Mononuclear cell (primary cell): ENCODE data around the gene MS4A8. TPM values are rescaled to one million over a fixed set of nuclear protein-coding genes. Genes with fewer than 3 reads are reported as not detected.
"Not testable (repeated sequence)": the region's sequence is repeated elsewhere in the genome, so short reads cannot be mapped to it uniquely, and the experiment has no call there.

Experiments used
- H3K27me3 ChIP-seq: 2 replicates; pipeline ENCODE4 v1.6.0; 2011; ENCODE audit warnings: low read length, control low read depth; ENCODE audit not compliant: insufficient read depth
- H3K4me1 ChIP-seq: 2 replicates; pipeline ENCODE4 v1.5.1; 2011; ENCODE audit warnings: mild to moderate bottlenecking, low read length, control low read depth; ENCODE audit not compliant: insufficient read depth
- H3K4me3 ChIP-seq: 2 replicates; pipeline ENCODE4 v1.5.1; 2011; ENCODE audit warnings: mild to moderate bottlenecking, low read length, moderate library complexity
- H3K9me3 ChIP-seq: 2 replicates; pipeline ENCODE4 v1.5.1; 2011; ENCODE audit warnings: low read depth, mild to moderate bottlenecking, control low read depth, low read length
- total RNA-seq: library from RNA; depleted of rRNA; stranded (reverse); fragments of >200 nt; gene quantifications from one replicate; pipeline ENCODE4 v1.2.3, GENCODE V29; 2012

The MS4A8 gene
- total RNA-seq, 1 donor: not detected

- H3K4me3 ChIP-seq: no peak overlapping the region
- H3K27me3 ChIP-seq: no peaks in the 10 kb centered on the region
- no peaks in the 10 kb centered on the region for H3K4me1 ChIP-seq
- H3K9me3 ChIP-seq: no peaks in the 10 kb centered on the region
Measured at GRCh38 chr11:60711276-60711675, 11.9 kb downstream of the MS4A8 start.

- H3K27me3 ChIP-seq, H3K4me3 ChIP-seq, H3K9me3 ChIP-seq, H3K4me1 ChIP-seq: not testable (repeated sequence)
Measured at GRCh38 chr11:60713423-60713822, 14.0 kb downstream of the MS4A8 start.

DNA sequence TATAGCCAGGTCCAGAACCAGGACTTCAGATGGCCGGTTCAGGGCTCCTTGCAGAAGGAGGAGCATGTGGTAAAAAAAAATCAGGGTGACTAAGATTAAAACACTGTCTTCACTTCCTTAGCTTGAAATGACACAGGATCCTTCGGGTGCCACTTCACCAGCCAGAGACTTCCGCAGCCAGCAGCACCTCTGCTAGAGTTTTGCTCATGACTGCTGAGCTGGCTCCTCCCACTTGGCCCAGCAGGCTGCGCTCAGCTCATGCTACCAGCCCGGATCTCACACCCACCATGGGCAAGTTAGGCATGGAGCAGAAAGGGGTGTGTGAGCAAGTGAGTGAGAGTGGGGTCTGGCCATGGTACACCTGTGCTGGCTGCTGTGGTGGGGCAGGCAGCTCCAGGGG, 18.5 kb downstream of the MS4A8 start:
- H3K9me3 ChIP-seq: no peaks in the 10 kb centered on the region
- H3K4me1 ChIP-seq: no peaks in the 10 kb centered on the region
- H3K27me3 ChIP-seq: no peaks in the 10 kb centered on the region
- no peak overlapping the region for H3K4me3 ChIP-seq

DNA sequence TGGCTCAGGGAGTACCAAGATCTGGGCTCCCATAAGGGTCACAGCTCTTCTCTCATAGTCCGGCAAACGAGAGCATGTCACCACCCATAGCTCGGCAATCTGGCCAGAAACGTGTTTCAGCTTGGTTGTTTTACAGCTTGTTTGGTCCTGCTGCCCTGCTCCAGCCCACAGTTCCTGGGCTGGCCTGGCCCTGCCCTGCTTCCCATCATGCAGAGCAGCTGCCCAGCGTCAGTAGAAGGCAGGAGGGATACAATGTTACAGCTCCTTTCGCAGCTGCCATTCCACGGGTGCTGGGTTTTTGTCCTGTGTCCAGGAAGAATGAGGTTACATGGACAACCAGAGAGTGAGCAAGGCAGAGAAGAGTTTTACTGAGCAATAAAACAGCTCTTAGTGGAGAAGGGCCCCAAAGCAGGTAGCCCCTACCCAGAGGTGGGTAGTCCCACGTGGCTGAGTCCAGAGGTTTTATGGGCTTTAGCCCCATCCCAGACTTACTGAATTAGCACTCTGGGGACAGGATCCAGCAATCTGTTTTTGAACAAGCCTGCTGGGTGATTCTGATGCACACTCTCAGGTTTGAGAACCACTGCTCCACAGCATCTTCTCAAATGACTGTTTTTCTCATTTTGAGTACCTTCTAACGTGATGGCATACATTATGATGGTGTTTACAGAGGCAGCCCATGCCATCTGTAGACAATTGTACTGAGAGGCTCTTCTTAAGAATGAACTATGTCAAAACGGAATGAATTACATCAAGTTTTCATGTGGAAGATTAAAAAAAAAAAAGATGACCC, 19.3 kb downstream of the MS4A8 start:
- no peaks in the 10 kb centered on the region for H3K27me3 ChIP-seq
- no peaks in the 10 kb centered on the region for H3K9me3 ChIP-seq
- no peaks in the 10 kb centered on the region for H3K4me1 ChIP-seq
- no peak overlapping the region for H3K4me3 ChIP-seq

DNA sequence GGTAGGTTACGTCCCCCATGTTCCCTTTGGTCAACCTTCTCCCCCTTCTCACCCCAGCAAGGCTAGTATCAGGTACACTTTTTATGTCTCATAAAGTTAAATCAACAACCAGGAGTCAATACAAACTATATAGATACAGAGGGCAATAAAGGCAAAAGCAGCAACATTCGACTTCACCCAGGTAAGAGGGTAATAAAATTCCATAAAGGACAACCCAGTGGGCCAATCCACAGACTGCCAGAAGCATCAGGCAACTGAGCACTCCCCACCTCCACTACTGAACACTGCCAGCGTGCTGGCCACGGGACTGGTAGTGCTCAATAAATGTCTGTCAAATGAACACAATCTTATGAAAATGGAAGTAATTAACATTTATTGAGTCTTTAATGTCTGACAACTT, 20.0 kb downstream of the MS4A8 start:
- Histone ChIP-seq H3K4me3 (no peak overlapping the region), H3K27me3 (no peaks in the 10 kb centered on the region), H3K4me1 (no peaks in the 10 kb centered on the region), H3K9me3 (no peaks in the 10 kb centered on the region)

DNA sequence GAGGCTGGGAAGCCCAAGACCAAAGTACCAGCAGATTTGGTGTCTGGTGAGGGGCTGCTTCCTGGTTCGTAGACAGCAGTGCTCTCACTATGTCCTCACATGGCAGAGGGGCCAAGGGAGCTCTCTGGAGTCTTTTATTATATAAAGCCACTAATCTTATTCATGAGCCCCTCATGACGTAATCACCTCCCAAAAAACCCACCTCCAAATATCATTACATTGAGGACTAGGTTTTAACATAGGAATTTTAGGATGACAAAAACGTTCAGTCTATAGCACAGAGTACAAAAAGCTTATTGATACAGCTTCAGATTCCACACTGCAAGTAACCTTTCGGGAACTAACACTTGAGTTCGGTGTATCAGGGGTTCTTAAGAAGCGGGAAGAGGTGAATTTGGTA, 21.0 kb downstream of the MS4A8 start:
- H3K4me3 ChIP-seq: no peak overlapping the region
- no peaks in the 10 kb centered on the region for H3K4me1 ChIP-seq
- no peaks in the 10 kb centered on the region for H3K27me3 ChIP-seq

GRCh38 chr11:60724420-60724819, 25.0 kb downstream of the MS4A8 start, which contains the start of gene MS4A18:
TSS of gene MS4A18 (plus strand) at chr11:60724720.
- Histone ChIP-seq H3K4me3 (no peak within 1 kb of the TSS), H3K9me3 (no peaks in the 10 kb centered on the region), H3K4me1 (no peaks in the 10 kb centered on the region), H3K27me3 (no peaks in the 10 kb centered on the region)

More for the DNA sequence above, 21.0 kb downstream of the MS4A8 start:
- no peaks in the 10 kb centered on the region for H3K9me3 ChIP-seq

DNA sequence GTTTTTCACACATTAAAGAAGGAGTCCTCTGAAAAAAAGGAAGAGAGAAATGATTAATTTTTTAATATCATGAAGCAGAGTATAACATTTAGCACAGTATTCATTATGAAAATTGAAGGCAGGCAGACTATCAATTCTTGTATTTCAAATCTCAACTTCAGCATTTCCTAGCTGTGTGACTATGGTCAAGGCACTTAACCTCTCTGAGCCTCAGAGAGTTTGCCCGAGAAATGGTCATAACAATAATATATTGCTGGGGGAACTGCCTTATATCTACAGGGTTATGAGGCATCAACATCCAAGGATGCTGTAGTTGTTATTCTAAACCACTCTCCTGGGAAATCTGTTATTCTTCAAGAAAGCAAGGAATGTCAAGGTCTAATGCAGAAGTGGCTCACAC, 26.2 kb downstream of the MS4A8 start:
- Histone ChIP-seq H3K4me3 (no peak overlapping the region), H3K4me1 (no peaks in the 10 kb centered on the region), H3K9me3 (no peaks in the 10 kb centered on the region), H3K27me3 (no peaks in the 10 kb centered on the region)

- no peaks in the 10 kb centered on the region for H3K9me3 ChIP-seq
Measured at GRCh38 chr11:60731586-60731985, 32.2 kb downstream of the MS4A8 start.

DNA sequence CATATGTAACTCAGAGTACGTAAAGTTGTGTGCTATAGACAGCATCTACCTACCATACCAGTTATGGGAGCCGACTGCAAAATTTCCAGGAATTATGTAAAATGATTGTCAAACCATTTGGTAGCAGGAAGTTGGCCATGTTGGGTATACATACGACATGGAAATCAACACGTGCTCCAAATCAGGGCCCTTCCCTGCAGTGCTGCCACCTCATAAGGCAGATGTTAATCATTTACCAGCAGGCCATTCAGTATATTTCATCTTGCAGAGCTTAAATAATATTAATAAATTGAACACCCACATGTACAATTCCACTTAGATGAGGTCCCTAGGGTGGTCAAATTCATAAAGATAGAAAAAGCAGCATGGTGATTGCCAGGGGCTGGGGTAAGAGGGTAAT, 34.9 kb downstream of the MS4A8 start:
- no peaks in the 10 kb centered on the region for H3K9me3 ChIP-seq
- H3K4me3 ChIP-seq: no peak overlapping the region
- H3K4me1 ChIP-seq: no peaks in the 10 kb centered on the region

More at GRCh38 chr11:60731586-60731985, 32.2 kb downstream of the MS4A8 start:
- Histone ChIP-seq H3K4me1 (no peaks in the 10 kb centered on the region), H3K27me3 (no peaks in the 10 kb centered on the region), H3K4me3 (no peak overlapping the region)

DNA sequence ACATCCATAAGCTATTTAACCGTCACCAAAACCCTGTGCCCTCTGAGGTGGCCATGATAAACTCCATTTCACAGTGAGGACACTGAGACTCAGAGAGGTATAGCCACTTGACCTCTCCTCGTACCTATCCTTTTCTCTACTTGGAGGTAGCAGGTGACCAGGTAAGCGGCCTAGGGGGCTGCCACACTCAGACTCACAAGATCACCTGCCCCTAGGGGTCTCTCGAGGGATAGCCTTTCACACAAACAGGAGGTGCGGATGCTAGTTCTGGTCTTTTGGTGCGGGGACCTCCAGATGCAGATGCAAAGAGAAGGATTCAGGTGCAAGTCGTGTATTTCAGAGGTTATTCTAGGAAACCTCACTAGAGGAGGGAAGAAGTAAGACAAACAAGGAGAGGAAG, 39.7 kb downstream of the MS4A8 start:
- H3K4me3 ChIP-seq: no peak overlapping the region
- H3K9me3 ChIP-seq: no peaks in the 10 kb centered on the region
- no peaks in the 10 kb centered on the region for H3K4me1 ChIP-seq
- no peaks in the 10 kb centered on the region for H3K27me3 ChIP-seq

More for the DNA sequence above, 34.9 kb downstream of the MS4A8 start:
- no peaks in the 10 kb centered on the region for H3K27me3 ChIP-seq

- Histone ChIP-seq H3K27me3 (no peaks in the 10 kb centered on the region), H3K9me3 (no peaks in the 10 kb centered on the region), H3K4me1 (no peaks in the 10 kb centered on the region), H3K4me3 (no peak overlapping the region)
Measured at GRCh38 chr11:60740573-60740972, 41.2 kb downstream of the MS4A8 start.

GRCh38 chr11:60741421-60741820, 42.0 kb downstream of the MS4A8 start:
- H3K4me1 ChIP-seq: no peaks in the 10 kb centered on the region
- no peaks in the 10 kb centered on the region for H3K9me3 ChIP-seq
- H3K4me3 ChIP-seq: no peak overlapping the region
- H3K27me3 ChIP-seq: no peaks in the 10 kb centered on the region

DNA sequence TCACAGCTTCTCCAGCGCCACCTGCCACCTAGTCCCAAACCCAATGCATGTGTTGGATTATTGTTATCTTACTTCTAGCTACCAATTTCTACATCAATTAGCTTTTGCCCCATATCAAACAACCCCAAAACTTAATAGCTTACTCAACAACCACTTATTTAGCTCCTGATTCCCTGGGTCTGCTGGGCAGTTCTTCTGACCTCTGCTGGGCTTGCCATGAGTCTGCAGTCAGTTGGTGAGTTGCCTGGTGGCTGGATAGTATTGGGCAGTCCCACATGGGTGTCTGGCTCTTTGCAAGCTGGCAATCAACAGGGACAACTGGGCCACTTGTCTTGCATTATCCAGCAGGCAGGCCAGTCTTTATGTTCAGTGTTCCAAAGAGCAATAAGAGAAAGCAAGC, 43.6 kb downstream of the MS4A8 start:
- Histone ChIP-seq H3K9me3 (no peaks in the 10 kb centered on the region), H3K4me1 (no peaks in the 10 kb centered on the region), H3K27me3 (no peaks in the 10 kb centered on the region), H3K4me3 (no peak overlapping the region)

- Histone ChIP-seq H3K27me3 (no peaks in the 10 kb centered on the region), H3K4me3 (no peak overlapping the region), H3K9me3 (no peaks in the 10 kb centered on the region), H3K4me1 (no peaks in the 10 kb centered on the region)
Measured at GRCh38 chr11:60744114-60744513, 44.7 kb downstream of the MS4A8 start.

- H3K4me1 ChIP-seq: no peaks in the 10 kb centered on the region
- no peaks in the 10 kb centered on the region for H3K27me3 ChIP-seq
Measured at GRCh38 chr11:60747359-60747873, 48.0 kb downstream of the MS4A8 start.

More at GRCh38 chr11:60747359-60747873, 48.0 kb downstream of the MS4A8 start:
- no peak overlapping the region for H3K4me3 ChIP-seq
- H3K9me3 ChIP-seq: no peaks in the 10 kb centered on the region
